IMR-90 (cell line): ENCODE results near the gene PPP1R37. TPM values are rescaled to one million over a fixed set of nuclear protein-coding genes. Genes with fewer than 3 reads are reported as not detected.

Experiments
- ATAC-seq: fragments of 200-7000 bp; cut with Tn5 transposase; 2 replicates; pipeline ENCODE4 v1.9.1; 2020; ENCODE audit warnings: low read depth, mild to moderate bottlenecking, moderate library complexity
- BruUV-seq: library from RNA; stranded (reverse); fragments of 400-500 nt; replicated peaks from 2 replicates; lab custom pipeline; 2021; lab: Mats Ljungman, UMichigan
- CTCF ChIA-PET: fragments of 300-600 bp; formaldehyde crosslinking; extraction: SDS; loops from one replicate; lab custom pipeline; 2021; ENCODE audit warnings: antibody characterized with exemption; lab: Yijun Ruan, JAX
- POLR2A ChIA-PET: fragments of 300-600 bp; sonication (Branson Sonifier 250); formaldehyde crosslinking; loops from one replicate; lab custom pipeline; 2022; ENCODE audit warnings: antibody characterized with exemption; ENCODE audit not compliant: unreplicated experiment; lab: Charles Lee
- DNase-seq: peaks from one replicate; pipeline ENCODE4 v3.0.0; 2013
- H2AFZ ChIP-seq: replicated peaks from 2 replicates; pipeline ENCODE3; 2013; ENCODE audit warnings: low read length, mild to moderate bottlenecking; ENCODE audit not compliant: poor library complexity
- H2AK5ac ChIP-seq: 2 replicates; pipeline ENCODE4 v1.6.1; 2013; ENCODE audit warnings: low read depth, low read length, inconsistent platforms
- H2AK9ac ChIP-seq: replicated peaks from 2 replicates; pipeline ENCODE3; 2013; ENCODE audit warnings: mild to moderate bottlenecking, low read depth, low read length, moderate library complexity; ENCODE audit not compliant: poor library complexity
- H2BK120ac ChIP-seq: 2 replicates; pipeline ENCODE4 v1.6.1; 2013; ENCODE audit warnings: low read depth, low read length, inconsistent platforms
- H2BK15ac ChIP-seq: 3 replicates; pipeline ENCODE4 v1.6.1; 2013; ENCODE audit warnings: low read depth, low read length, inconsistent platforms
- H2BK20ac ChIP-seq: 2 replicates; pipeline ENCODE4 v1.6.1; 2013; ENCODE audit warnings: low read depth, mild to moderate bottlenecking, inconsistent platforms, low read length, moderate library complexity
- H2BK5ac ChIP-seq: 2 replicates; pipeline ENCODE4 v1.6.1; 2013; ENCODE audit warnings: mild to moderate bottlenecking, low read depth, low read length, inconsistent platforms; ENCODE audit not compliant: poor library complexity, severe bottlenecking
- H3K14ac ChIP-seq: replicated peaks from 2 replicates; pipeline ENCODE4 v1.6.1; 2013; ENCODE audit warnings: low read depth, low read length, inconsistent platforms
- H3K18ac ChIP-seq: 2 replicates; pipeline ENCODE4 v1.6.1; 2013; ENCODE audit warnings: low read depth, low read length, control low read depth
- H3K23ac ChIP-seq: 2 replicates; pipeline ENCODE4 v1.6.1; 2013; ENCODE audit warnings: low read depth, low read length, inconsistent platforms
- H3K27ac ChIP-seq: 2 replicates; pipeline ENCODE4 v1.5.1; 2013; ENCODE audit warnings: mild to moderate bottlenecking, control low read depth, low read length; ENCODE audit not compliant: insufficient read depth
- H3K27me3 ChIP-seq: 2 replicates; pipeline ENCODE4 v1.6.1; 2013; ENCODE audit warnings: low read length; ENCODE audit not compliant: control insufficient read depth, insufficient read depth
- H3K36me3 ChIP-seq: 2 replicates; pipeline ENCODE4 v1.6.1; 2013; ENCODE audit warnings: low read length, mixed read lengths; ENCODE audit not compliant: control insufficient read depth, insufficient read depth
- H3K4ac ChIP-seq: 2 replicates; pipeline ENCODE4 v1.6.1; 2013; ENCODE audit warnings: low read depth, low read length, inconsistent platforms
- H3K4me1 ChIP-seq: 2 replicates; pipeline ENCODE4 v1.6.1; 2013; ENCODE audit warnings: low read length, mixed read lengths; ENCODE audit not compliant: control insufficient read depth, insufficient read depth
- H3K4me2 ChIP-seq: 2 replicates; pipeline ENCODE4 v1.6.1; 2013; ENCODE audit warnings: low read depth, mild to moderate bottlenecking, control low read depth, low read length, moderate library complexity
- H3K4me3 ChIP-seq: 2 replicates; pipeline ENCODE4 v1.5.1; 2013; ENCODE audit warnings: low read depth, mild to moderate bottlenecking, control low read depth, low read length, moderate library complexity; ENCODE audit not compliant: insufficient read depth
- H3K56ac ChIP-seq: 2 replicates; pipeline ENCODE4 v1.6.1; 2013; ENCODE audit warnings: low read length, inconsistent platforms; ENCODE audit not compliant: insufficient read depth; ENCODE audit errors: extremely low read depth
- H3K79me1 ChIP-seq, 2 experiments: 2 replicates each; pipeline ENCODE4 v1.6.1; 2013; ENCODE audit warnings: low read length in 2 of 2, inconsistent platforms in 1 of 2, low read depth in 1 of 2
- H3K9ac ChIP-seq: 2 replicates; pipeline ENCODE4 v1.6.1; 2013; ENCODE audit warnings: low read depth, low read length, control low read depth
- H3K9me1 ChIP-seq: 2 replicates; pipeline ENCODE4 v1.6.1; 2013; ENCODE audit warnings: low read length, inconsistent platforms; ENCODE audit not compliant: insufficient read depth
- H3K9me3 ChIP-seq: 2 replicates; pipeline ENCODE4 v1.6.1; 2013; ENCODE audit warnings: low read length; ENCODE audit not compliant: control insufficient read depth, insufficient read depth
- H4K20me1 ChIP-seq: 2 replicates; pipeline ENCODE4 v1.6.1; 2013; ENCODE audit warnings: low read length, inconsistent platforms; ENCODE audit not compliant: insufficient read depth
- H4K5ac ChIP-seq: 2 replicates; pipeline ENCODE4 v1.6.1; 2013; ENCODE audit warnings: mild to moderate bottlenecking, low read depth, low read length, control low read depth
- H4K8ac ChIP-seq, 2 experiments: 2 replicates each; pipeline ENCODE4 v1.6.1; 2013; ENCODE audit warnings: low read depth in 2 of 2, low read length in 2 of 2, control low read depth in 1 of 2, inconsistent platforms in 1 of 2
- H4K91ac ChIP-seq: 2 replicates; pipeline ENCODE4 v1.6.1; 2013; ENCODE audit warnings: low read depth, low read length, inconsistent platforms; ENCODE audit not compliant: insufficient read depth
- BHLHE40 ChIP-seq: fragments of 150-350 bp; IDR thresholded peaks from 2 replicates; pipeline ENCODE4 v1.6.1; 2016; ENCODE audit warnings: mild to moderate bottlenecking, low read depth, low read length
- CEBPB ChIP-seq: IDR thresholded peaks from 2 replicates; pipeline ENCODE4 v1.6.1; 2012; ENCODE audit warnings: low read depth, low read length, improper control_type of control experiment
- CHD1 ChIP-seq: IDR thresholded peaks from 2 replicates; pipeline ENCODE4 v1.6.1; 2012; ENCODE audit warnings: low read depth, low read length, improper control_type of control experiment
- CTCF ChIP-seq: conservative IDR thresholded peaks from 2 replicates; pipeline ENCODE4 v1.5.1; 2012; ENCODE audit warnings: mild to moderate bottlenecking, low read depth, low read length, improper control_type of control experiment
- ELK1 ChIP-seq: fragments of 150-350 bp; IDR thresholded peaks from 2 replicates; pipeline ENCODE4 v1.6.1; 2016; ENCODE audit warnings: low read depth, mild to moderate bottlenecking, low read length, moderate library complexity, borderline replicate concordance
- FOS ChIP-seq: fragments of 150-350 bp; IDR thresholded peaks from 2 replicates; pipeline ENCODE4 v1.6.1; 2016; ENCODE audit warnings: low read depth, low read length
- MAZ ChIP-seq: IDR thresholded peaks from 2 replicates; pipeline ENCODE4 v1.6.1; 2012; ENCODE audit warnings: low read depth, mild to moderate bottlenecking, low read length, improper control_type of control experiment, moderate library complexity, borderline replicate concordance
- MXI1 ChIP-seq: IDR thresholded peaks from 2 replicates; pipeline ENCODE4 v1.6.1; 2012; ENCODE audit warnings: low read depth, mild to moderate bottlenecking, low read length, moderate library complexity, borderline replicate concordance
- NFE2L2 ChIP-seq: fragments of 150-350 bp; IDR thresholded peaks from 2 replicates; pipeline ENCODE4 v1.6.1; 2016; ENCODE audit warnings: low read depth, mild to moderate bottlenecking, low read length
- POLR2A ChIP-seq: IDR thresholded peaks from 2 replicates; pipeline ENCODE4 v1.6.1; 2012; ENCODE audit warnings: mild to moderate bottlenecking, low read depth, low read length
- RAD21 ChIP-seq: IDR thresholded peaks from 2 replicates; pipeline ENCODE4 v1.6.1; 2012; ENCODE audit warnings: low read length, improper control_type of control experiment
- RCOR1 ChIP-seq: IDR thresholded peaks from 2 replicates; pipeline ENCODE4 v1.6.1; 2012; ENCODE audit warnings: mild to moderate bottlenecking, low read length, improper control_type of control experiment; ENCODE audit not compliant: insufficient replicate concordance
- RFX5 ChIP-seq: IDR thresholded peaks from 2 replicates; pipeline ENCODE4 v1.8.0; 2012; ENCODE audit warnings: low read depth, mild to moderate bottlenecking, low read length, moderate library complexity
- SMC3 ChIP-seq: fragments of 150-350 bp; IDR thresholded peaks from 2 replicates; pipeline ENCODE4 v1.6.1; 2016; ENCODE audit warnings: low read depth, mild to moderate bottlenecking, antibody characterized with exemption, low read length, moderate library complexity
- USF2 ChIP-seq: fragments of 150-350 bp; IDR thresholded peaks from 2 replicates; pipeline ENCODE4 v1.6.1; 2017; ENCODE audit warnings: mild to moderate bottlenecking, antibody characterized with exemption, low read length, low read depth
- WGBS, 2 experiments: methylation state at CpG; one replicate each; pipeline versions ENCODE4 v1.1.5 to v1.1.7; 2013; ENCODE audit warnings: missing lambda C conversion rate in 2 of 2; ENCODE audit not compliant: insufficient read length in 1 of 2; ENCODE audit errors: extremely low coverage in 2 of 2; 5-methylcytosine and 5-hydroxymethylcytosine counted together
- dilution Hi-C: fragments of 300-500 bp; cut with HindIII; formaldehyde crosslinking; loops from one replicate; pipeline ENCODE4 v1.14.3; 2018; ENCODE audit warnings: low sequenced_read_pairs; ENCODE audit not compliant: unreplicated experiment
- in situ Hi-C: fragments of 300-500 bp; cut with MboI; formaldehyde crosslinking; loops from 3 replicates; pipeline ENCODE4 v1.14.3; 2019; ENCODE audit warnings: low sequenced_read_pairs, inconsistent platforms, mixed read lengths
- intact Hi-C: fragments of 100-400 bp; cut with micrococcal nuclease; formaldehyde crosslinking; loops from 2 replicates; pipeline ENCODE4 v1.10.0; 2022
- polyA plus RNA-seq, 3 experiments: library from polyadenylated mRNA; depleted of rRNA; stranded (reverse); fragments of >200 nt; gene quantifications; 2 replicates each; pipeline ENCODE4 v1.2.3, GENCODE V29; 2012; ENCODE audit warnings: low replicate concordance in 1 of 3
- total RNA-seq: library from RNA; depleted of rRNA; stranded (reverse); fragments of >200 nt; gene quantifications from 2 replicates; pipeline ENCODE4 v1.2.3, GENCODE V29; 2012

The PPP1R37 gene
- total and polyA plus RNA-seq, 2 of the 4 experiments (the other 2 are of a cell fraction): 13.1 to 18.5 TPM

- Histone ChIP-seq H3K36me3 (peaks cover 73% of the 10 kb centered on the region), H4K20me1 (peaks cover 16% of the 10 kb centered on the region), H3K9ac (no peak overlapping the region), H3K4ac (no peak overlapping the region), H4K8ac (no peak overlapping the region), H2BK120ac (no peak overlapping the region), H3K14ac (no peak overlapping the region), H3K4me1 (no peaks in the 10 kb centered on the region), H3K4me3 (no peak overlapping the region), H4K5ac (no peak overlapping the region), H2AK9ac (no peak overlapping the region), H2AFZ (no peak overlapping the region), H3K18ac (no peak overlapping the region), H3K56ac (no peak overlapping the region), H2BK20ac (no peak overlapping the region), H2BK5ac (no peak overlapping the region), H3K9me1 (no peaks in the 10 kb centered on the region), H3K27me3 (no peaks in the 10 kb centered on the region), H3K27ac (no peak overlapping the region), H3K79me1 (peaks cover 16 to 35% of the 10 kb centered on the region in 2 experiments), H3K9me3 (no peaks in the 10 kb centered on the region), H4K91ac (no peak overlapping the region), H2AK5ac (no peak overlapping the region), H2BK15ac (no peak overlapping the region), H3K4me2 (no peak overlapping the region), H3K23ac (no peak overlapping the region)
- 95% methylated on average over 41 of the region's 85 CpGs; no CpG with 5 or more reads in 1 of the 2 experiments for WGBS, 2 experiments
- in situ Hi-C loops: no loop called here
- ChIA-PET POLR2A (no interaction called here), CTCF (no interaction called here)
- BruUV-seq: no TSS peak
- no peak for ATAC-seq
- intact Hi-C loops: no loop called here
- dilution Hi-C loops: no loop called here
- no peak for DNase-seq
- TF ChIP-seq CHD1 (no peak), CEBPB (no peak), RCOR1 (no peak), CTCF (no peak), RFX5 (no peak), RAD21 (no peak), USF2 (no peak), POLR2A (no peak), NFE2L2 (no peak), SMC3 (no peak), ELK1 (no peak), MAZ (no peak), BHLHE40 (no peak), FOS (no peak), MXI1 (no peak)
These were observed 28.9 kb upstream of the PPP1R37 start for GRCh38 chr19:45063851-45064801.
